GM23338 (cell line): ENCODE results near the gene CHRDL2. TPM values are rescaled to one million over a fixed set of nuclear protein-coding genes. Genes with fewer than 3 reads are reported as not detected.

Source experiments
- ATAC-seq: fragments of 200-7000 bp; cut with Tn5 transposase; 3 replicates; pipeline ENCODE4 v1.9.1; 2020
- DNase-seq: peaks from one replicate; pipeline ENCODE4 v3.0.0-alpha.2; 2015; ENCODE audit warnings: low spot score
- H2AFZ ChIP-seq: fragments of 200-600 bp; sonication (generic); 2 replicates; pipeline ENCODE4 v1.8.0; 2016; ENCODE audit warnings: antibody characterized with exemption, mild to moderate bottlenecking, moderate library complexity
- H3F3A ChIP-seq: fragments of 200-600 bp; sonication (generic); replicated peaks from 2 replicates; pipeline ENCODE4 v1.8.0; 2017; ENCODE audit warnings: antibody characterized with exemption, mixed run types, low read depth
- H3K27ac ChIP-seq: fragments of 200-600 bp; sonication (generic); 2 replicates; pipeline ENCODE4 v1.6.1; 2016; ENCODE audit warnings: low read depth
- H3K27me3 ChIP-seq: fragments of 200-600 bp; sonication (generic); 2 replicates; pipeline ENCODE4 v1.8.0; 2016; ENCODE audit warnings: mild to moderate bottlenecking, mixed run types, moderate library complexity; ENCODE audit not compliant: insufficient read depth
- H3K36me3 ChIP-seq: fragments of 200-600 bp; sonication (generic); 2 replicates; pipeline ENCODE4 v1.8.0; 2016; ENCODE audit warnings: mild to moderate bottlenecking; ENCODE audit not compliant: insufficient read depth
- H3K4me1 ChIP-seq: fragments of 200-600 bp; sonication (generic); 2 replicates; pipeline ENCODE4 v1.8.0; 2016; ENCODE audit warnings: mild to moderate bottlenecking, moderate library complexity; ENCODE audit not compliant: insufficient read depth
- H3K4me2 ChIP-seq: fragments of 200-600 bp; sonication (generic); 2 replicates; pipeline ENCODE4 v1.7.1; 2017; ENCODE audit warnings: mixed run types
- H3K4me3 ChIP-seq: fragments of 200-600 bp; sonication (generic); 2 replicates; pipeline ENCODE4 v1.6.1; 2016; ENCODE audit warnings: mixed run types
- H3K79me2 ChIP-seq: fragments of 200-600 bp; sonication (generic); replicated peaks from 2 replicates; pipeline ENCODE4 v1.8.0; 2017; ENCODE audit warnings: mild to moderate bottlenecking; ENCODE audit not compliant: insufficient read depth
- H3K9me2 ChIP-seq: fragments of 200-600 bp; sonication (generic); 2 replicates; pipeline ENCODE4 v1.8.0; 2017; ENCODE audit not compliant: insufficient read depth
- H4K20me1 ChIP-seq: fragments of 200-600 bp; sonication (generic); replicated peaks from 2 replicates; pipeline ENCODE4 v1.8.0; 2017; ENCODE audit warnings: mild to moderate bottlenecking; ENCODE audit not compliant: insufficient read depth
- H3K27ac Mint-ChIP-seq: 2 replicates; pipeline ENCODE4 v1.8.0; 2020; ENCODE audit warnings: inconsistent platforms, mild to moderate bottlenecking, moderate library complexity, mixed read lengths
- H3K27me3 Mint-ChIP-seq: 3 replicates; pipeline ENCODE4 v1.8.0; 2022; ENCODE audit warnings: low read depth, mild to moderate bottlenecking, moderate library complexity, mixed read lengths, inconsistent platforms; ENCODE audit not compliant: insufficient read depth, poor library complexity
- H3K36me3 Mint-ChIP-seq: 3 replicates; pipeline ENCODE4 v1.8.0; 2021; ENCODE audit warnings: low read depth, mild to moderate bottlenecking, inconsistent platforms, moderate library complexity, mixed read lengths
- H3K4me1 Mint-ChIP-seq: 3 replicates; pipeline ENCODE4 v1.8.0; 2020; ENCODE audit warnings: mild to moderate bottlenecking, inconsistent platforms, mixed read lengths
- H3K4me3 Mint-ChIP-seq: 3 replicates; pipeline ENCODE4 v1.8.0; 2021; ENCODE audit warnings: moderate library complexity, mild to moderate bottlenecking, inconsistent platforms, mixed read lengths
- H3K9me3 Mint-ChIP-seq: 3 replicates; pipeline ENCODE4 v1.8.0; 2020; ENCODE audit warnings: moderate library complexity, mild to moderate bottlenecking, inconsistent platforms, mixed read lengths
- CREB1 ChIP-seq: fragments of 250-450 bp; sonication (Bioruptor Pico); IDR thresholded peaks from 2 replicates; pipeline ENCODE4 v1.5.0; 2020; ENCODE audit warnings: low read depth, mild to moderate bottlenecking, moderate library complexity
- EZH2phosphoT487 ChIP-seq: fragments of 200-600 bp; sonication (generic); IDR thresholded peaks from one replicate; pipeline ENCODE4 v1.8.1; 2018; ENCODE audit warnings: antibody characterized with exemption; ENCODE audit not compliant: unreplicated experiment
- JUNB ChIP-seq: IDR thresholded peaks from one replicate; pipeline ENCODE4 v1.6.1; 2016; ENCODE audit warnings: antibody characterized with exemption; ENCODE audit not compliant: unreplicated experiment
- ZNF114 ChIP-seq: fragments of 250-450 bp; sonication (Bioruptor Pico); IDR thresholded peaks from 2 replicates; pipeline ENCODE4 v1.5.0; 2020; ENCODE audit warnings: mild to moderate bottlenecking, moderate library complexity
- ZNF331 ChIP-seq: fragments of 250-450 bp; sonication (Bioruptor Pico); IDR thresholded peaks from 2 replicates; pipeline ENCODE4 v1.5.0; 2020; ENCODE audit warnings: low read depth, mild to moderate bottlenecking, moderate library complexity
- polyA plus RNA-seq: library from polyadenylated mRNA; unstranded; fragments of >200 nt; fragmentation: Nextera tagmentation; extraction: Ambion mirVana; gene quantifications from 2 replicates; pipeline ENCODE4 v1.2.1, GENCODE V29; 2016
- total RNA-seq: library from RNA; depleted of rRNA; stranded (reverse); fragments of >200 nt; shearing (Covaris generic); gene quantifications from 2 replicates; pipeline ENCODE4 v1.2.3, GENCODE V29; 2014
- TF ChIP-seq, protein P1 (sequence below), 2 experiments: fragments of 200-600 bp in 1 of 2; sonication (generic) in 1 of 2; conservative IDR thresholded peaks; 2 replicates each; pipeline versions ENCODE4 v1.5.1 to v1.6.1; 2016 to 2017; ENCODE audit warnings: antibody characterized with exemption in 2 of 2, low read depth in 2 of 2, mild to moderate bottlenecking in 2 of 2, moderate library complexity in 1 of 2
- TF ChIP-seq, protein P2 (sequence below): IDR thresholded peaks from 2 replicates; pipeline ENCODE4 v1.6.1; 2016; ENCODE audit warnings: antibody characterized with exemption
- TF ChIP-seq, protein P3 (sequence below): IDR thresholded peaks from one replicate; pipeline ENCODE4 v1.6.1; 2018; ENCODE audit warnings: antibody characterized with exemption; ENCODE audit not compliant: unreplicated experiment
- TF ChIP-seq, protein P4 (sequence below): fragments of 250-450 bp; sonication (Bioruptor Pico); IDR thresholded peaks from 2 replicates; pipeline ENCODE4 v1.5.0; 2020; ENCODE audit warnings: mild to moderate bottlenecking, moderate library complexity

CHRDL2 gene
- total and polyA plus RNA-seq, 2 experiments from 2014 or later: 0.21 TPM; not detected in 1

DNA sequence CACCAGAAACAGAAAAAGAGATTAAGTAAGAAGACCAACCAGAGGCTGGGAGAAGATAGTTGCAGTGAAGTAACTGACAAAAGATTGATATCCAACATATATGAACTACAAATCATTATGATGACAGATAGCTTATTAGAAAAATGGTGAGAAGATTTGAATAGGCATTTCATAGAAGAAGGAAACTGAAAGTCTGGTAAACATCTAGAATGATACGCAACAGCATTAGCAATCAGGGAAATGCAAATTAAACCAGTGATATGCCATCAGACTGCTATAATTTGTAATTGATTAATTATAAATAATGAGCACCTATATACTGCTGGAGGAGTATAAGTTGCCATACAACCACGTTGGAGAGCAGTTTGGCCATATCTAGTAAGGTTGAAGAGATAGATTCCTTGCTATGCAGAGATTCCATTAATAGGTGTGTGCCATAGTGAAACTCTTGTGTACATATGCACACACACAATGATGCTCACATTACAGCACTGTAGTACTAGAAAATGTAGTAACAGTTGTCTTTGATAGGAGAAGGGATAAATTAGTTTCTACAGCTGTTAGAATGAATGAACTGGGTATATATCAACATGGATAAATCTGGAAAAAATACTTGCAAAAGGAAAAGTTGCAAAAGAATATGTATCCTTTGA, 38.0 kb upstream of the CHRDL2 start:
- H3F3A ChIP-seq: no peaks in the 10 kb centered on the region
- no peak overlapping the region for H3K27ac ChIP-seq
- no peaks in the 10 kb centered on the region for H3K27me3 Mint-ChIP-seq
- no peak overlapping the region for H3K4me3 ChIP-seq
- H3K79me2 ChIP-seq: peaks cover 62% of the 10 kb centered on the region
- TF ChIP-seq, protein P1, sequence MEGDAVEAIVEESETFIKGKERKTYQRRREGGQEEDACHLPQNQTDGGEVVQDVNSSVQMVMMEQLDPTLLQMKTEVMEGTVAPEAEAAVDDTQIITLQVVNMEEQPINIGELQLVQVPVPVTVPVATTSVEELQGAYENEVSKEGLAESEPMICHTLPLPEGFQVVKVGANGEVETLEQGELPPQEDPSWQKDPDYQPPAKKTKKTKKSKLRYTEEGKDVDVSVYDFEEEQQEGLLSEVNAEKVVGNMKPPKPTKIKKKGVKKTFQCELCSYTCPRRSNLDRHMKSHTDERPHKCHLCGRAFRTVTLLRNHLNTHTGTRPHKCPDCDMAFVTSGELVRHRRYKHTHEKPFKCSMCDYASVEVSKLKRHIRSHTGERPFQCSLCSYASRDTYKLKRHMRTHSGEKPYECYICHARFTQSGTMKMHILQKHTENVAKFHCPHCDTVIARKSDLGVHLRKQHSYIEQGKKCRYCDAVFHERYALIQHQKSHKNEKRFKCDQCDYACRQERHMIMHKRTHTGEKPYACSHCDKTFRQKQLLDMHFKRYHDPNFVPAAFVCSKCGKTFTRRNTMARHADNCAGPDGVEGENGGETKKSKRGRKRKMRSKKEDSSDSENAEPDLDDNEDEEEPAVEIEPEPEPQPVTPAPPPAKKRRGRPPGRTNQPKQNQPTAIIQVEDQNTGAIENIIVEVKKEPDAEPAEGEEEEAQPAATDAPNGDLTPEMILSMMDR (conservative IDR thresholded peaks at IDR 0.05; ENCODE audit: low read depth in 2 of 2): no peak
- TF ChIP-seq JUNB (no peak), ZNF331 (CRISPR knock-in tag) (no peak), CREB1 (CRISPR knock-in tag) (no peak), ZNF114 (CRISPR knock-in tag) (no peak), EZH2phosphoT487 (no peak)
- TF ChIP-seq, protein P2, sequence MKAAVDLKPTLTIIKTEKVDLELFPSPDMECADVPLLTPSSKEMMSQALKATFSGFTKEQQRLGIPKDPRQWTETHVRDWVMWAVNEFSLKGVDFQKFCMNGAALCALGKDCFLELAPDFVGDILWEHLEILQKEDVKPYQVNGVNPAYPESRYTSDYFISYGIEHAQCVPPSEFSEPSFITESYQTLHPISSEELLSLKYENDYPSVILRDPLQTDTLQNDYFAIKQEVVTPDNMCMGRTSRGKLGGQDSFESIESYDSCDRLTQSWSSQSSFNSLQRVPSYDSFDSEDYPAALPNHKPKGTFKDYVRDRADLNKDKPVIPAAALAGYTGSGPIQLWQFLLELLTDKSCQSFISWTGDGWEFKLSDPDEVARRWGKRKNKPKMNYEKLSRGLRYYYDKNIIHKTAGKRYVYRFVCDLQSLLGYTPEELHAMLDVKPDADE: no peak
- TF ChIP-seq, protein P3, sequence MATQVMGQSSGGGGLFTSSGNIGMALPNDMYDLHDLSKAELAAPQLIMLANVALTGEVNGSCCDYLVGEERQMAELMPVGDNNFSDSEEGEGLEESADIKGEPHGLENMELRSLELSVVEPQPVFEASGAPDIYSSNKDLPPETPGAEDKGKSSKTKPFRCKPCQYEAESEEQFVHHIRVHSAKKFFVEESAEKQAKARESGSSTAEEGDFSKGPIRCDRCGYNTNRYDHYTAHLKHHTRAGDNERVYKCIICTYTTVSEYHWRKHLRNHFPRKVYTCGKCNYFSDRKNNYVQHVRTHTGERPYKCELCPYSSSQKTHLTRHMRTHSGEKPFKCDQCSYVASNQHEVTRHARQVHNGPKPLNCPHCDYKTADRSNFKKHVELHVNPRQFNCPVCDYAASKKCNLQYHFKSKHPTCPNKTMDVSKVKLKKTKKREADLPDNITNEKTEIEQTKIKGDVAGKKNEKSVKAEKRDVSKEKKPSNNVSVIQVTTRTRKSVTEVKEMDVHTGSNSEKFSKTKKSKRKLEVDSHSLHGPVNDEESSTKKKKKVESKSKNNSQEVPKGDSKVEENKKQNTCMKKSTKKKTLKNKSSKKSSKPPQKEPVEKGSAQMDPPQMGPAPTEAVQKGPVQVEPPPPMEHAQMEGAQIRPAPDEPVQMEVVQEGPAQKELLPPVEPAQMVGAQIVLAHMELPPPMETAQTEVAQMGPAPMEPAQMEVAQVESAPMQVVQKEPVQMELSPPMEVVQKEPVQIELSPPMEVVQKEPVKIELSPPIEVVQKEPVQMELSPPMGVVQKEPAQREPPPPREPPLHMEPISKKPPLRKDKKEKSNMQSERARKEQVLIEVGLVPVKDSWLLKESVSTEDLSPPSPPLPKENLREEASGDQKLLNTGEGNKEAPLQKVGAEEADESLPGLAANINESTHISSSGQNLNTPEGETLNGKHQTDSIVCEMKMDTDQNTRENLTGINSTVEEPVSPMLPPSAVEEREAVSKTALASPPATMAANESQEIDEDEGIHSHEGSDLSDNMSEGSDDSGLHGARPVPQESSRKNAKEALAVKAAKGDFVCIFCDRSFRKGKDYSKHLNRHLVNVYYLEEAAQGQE: no peak
- TF ChIP-seq, protein P4, sequence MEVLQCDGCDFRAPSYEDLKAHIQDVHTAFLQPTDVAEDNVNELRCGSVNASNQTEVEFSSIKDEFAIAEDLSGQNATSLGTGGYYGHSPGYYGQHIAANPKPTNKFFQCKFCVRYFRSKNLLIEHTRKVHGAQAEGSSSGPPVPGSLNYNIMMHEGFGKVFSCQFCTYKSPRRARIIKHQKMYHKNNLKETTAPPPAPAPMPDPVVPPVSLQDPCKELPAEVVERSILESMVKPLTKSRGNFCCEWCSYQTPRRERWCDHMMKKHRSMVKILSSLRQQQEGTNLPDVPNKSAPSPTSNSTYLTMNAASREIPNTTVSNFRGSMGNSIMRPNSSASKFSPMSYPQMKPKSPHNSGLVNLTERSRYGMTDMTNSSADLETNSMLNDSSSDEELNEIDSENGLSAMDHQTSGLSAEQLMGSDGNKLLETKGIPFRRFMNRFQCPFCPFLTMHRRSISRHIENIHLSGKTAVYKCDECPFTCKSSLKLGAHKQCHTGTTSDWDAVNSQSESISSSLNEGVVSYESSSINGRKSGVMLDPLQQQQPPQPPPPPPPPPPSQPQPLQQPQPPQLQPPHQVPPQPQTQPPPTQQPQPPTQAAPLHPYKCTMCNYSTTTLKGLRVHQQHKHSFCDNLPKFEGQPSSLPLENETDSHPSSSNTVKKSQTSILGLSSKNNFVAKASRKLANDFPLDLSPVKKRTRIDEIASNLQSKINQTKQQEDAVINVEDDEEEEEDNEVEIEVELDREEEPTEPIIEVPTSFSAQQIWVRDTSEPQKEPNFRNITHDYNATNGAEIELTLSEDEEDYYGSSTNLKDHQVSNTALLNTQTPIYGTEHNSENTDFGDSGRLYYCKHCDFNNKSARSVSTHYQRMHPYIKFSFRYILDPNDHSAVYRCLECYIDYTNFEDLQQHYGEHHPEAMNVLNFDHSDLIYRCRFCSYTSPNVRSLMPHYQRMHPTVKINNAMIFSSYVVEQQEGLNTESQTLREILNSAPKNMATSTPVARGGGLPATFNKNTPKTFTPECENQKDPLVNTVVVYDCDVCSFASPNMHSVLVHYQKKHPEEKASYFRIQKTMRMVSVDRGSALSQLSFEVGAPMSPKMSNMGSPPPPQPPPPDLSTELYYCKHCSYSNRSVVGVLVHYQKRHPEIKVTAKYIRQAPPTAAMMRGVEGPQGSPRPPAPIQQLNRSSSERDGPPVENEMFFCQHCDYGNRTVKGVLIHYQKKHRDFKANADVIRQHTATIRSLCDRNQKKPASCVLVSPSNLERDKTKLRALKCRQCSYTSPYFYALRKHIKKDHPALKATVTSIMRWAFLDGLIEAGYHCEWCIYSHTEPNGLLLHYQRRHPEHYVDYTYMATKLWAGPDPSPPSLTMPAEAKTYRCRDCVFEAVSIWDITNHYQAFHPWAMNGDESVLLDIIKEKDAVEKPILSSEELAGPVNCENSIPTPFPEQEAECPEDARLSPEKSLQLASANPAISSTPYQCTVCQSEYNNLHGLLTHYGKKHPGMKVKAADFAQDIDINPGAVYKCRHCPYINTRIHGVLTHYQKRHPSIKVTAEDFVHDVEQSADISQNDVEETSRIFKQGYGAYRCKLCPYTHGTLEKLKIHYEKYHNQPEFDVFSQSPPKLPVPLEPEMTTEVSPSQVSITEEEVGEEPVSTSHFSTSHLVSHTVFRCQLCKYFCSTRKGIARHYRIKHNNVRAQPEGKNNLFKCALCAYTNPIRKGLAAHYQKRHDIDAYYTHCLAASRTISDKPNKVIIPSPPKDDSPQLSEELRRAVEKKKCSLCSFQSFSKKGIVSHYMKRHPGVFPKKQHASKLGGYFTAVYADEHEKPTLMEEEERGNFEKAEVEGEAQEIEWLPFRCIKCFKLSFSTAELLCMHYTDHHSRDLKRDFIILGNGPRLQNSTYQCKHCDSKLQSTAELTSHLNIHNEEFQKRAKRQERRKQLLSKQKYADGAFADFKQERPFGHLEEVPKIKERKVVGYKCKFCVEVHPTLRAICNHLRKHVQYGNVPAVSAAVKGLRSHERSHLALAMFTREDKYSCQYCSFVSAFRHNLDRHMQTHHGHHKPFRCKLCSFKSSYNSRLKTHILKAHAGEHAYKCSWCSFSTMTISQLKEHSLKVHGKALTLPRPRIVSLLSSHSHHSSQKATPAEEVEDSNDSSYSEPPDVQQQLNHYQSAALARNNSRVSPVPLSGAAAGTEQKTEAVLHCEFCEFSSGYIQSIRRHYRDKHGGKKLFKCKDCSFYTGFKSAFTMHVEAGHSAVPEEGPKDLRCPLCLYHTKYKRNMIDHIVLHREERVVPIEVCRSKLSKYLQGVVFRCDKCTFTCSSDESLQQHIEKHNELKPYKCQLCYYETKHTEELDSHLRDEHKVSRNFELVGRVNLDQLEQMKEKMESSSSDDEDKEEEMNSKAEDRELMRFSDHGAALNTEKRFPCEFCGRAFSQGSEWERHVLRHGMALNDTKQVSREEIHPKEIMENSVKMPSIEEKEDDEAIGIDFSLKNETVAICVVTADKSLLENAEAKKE (CRISPR knock-in tag): no peak
- no peak for DNase-seq
- ATAC-seq: no peak
- no peaks in the 10 kb centered on the region for H3K27me3 ChIP-seq
- no peaks in the 10 kb centered on the region; the same call in 1 of the 2 replicates for H3K36me3 ChIP-seq
- no peak overlapping the region for H3K4me2 ChIP-seq
- no peak overlapping the region for H3K4me3 Mint-ChIP-seq
- no peaks in the 10 kb centered on the region for H3K9me2 ChIP-seq
- 0 out of 2 replicates have a peak, but pooled peaks cover 12% of the 10 kb centered on the region for H4K20me1 ChIP-seq
- H3K9me3 Mint-ChIP-seq: no peaks in the 10 kb centered on the region
- no peak overlapping the region for H2AFZ ChIP-seq
- H3K4me1 ChIP-seq: no peaks in the 10 kb centered on the region
- H3K27ac Mint-ChIP-seq: no peak overlapping the region
- no peaks in the 10 kb centered on the region for H3K36me3 Mint-ChIP-seq
- no peaks in the 10 kb centered on the region for H3K4me1 Mint-ChIP-seq
